NCI-H446 treated with DMSO at 0.1 percent for 48 hours (cell line): ENCODE data around the gene SPATA7.
"Not testable (repeated sequence)": the region's sequence is repeated elsewhere in the genome, so short reads cannot be mapped to it uniquely, and the experiment has no call there.

ENCODE experiments used
- DNase-seq: peaks from one replicate; lab custom pipeline; 2025; lab: John Stamatoyannopoulos, UW

Gene SPATA7, protein sequence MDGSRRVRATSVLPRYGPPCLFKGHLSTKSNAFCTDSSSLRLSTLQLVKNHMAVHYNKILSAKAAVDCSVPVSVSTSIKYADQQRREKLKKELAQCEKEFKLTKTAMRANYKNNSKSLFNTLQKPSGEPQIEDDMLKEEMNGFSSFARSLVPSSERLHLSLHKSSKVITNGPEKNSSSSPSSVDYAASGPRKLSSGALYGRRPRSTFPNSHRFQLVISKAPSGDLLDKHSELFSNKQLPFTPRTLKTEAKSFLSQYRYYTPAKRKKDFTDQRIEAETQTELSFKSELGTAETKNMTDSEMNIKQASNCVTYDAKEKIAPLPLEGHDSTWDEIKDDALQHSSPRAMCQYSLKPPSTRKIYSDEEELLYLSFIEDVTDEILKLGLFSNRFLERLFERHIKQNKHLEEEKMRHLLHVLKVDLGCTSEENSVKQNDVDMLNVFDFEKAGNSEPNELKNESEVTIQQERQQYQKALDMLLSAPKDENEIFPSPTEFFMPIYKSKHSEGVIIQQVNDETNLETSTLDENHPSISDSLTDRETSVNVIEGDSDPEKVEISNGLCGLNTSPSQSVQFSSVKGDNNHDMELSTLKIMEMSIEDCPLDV

GRCh38 chr14:88385212-88386101, at the start of gene SPATA7:
SPATA7 (plus strand) TSS chr14:88385657; CDS start chr14:88385819, 162 bp downstream.
- peak; percentile 76 for DNase-seq

GRCh38 chr14:88340357-88340756, 45.1 kb upstream of the SPATA7 start:
- no peak for DNase-seq

GRCh38 chr14:88342980-88343379, 42.5 kb upstream of the SPATA7 start:
- no peak for DNase-seq

- DNase-seq: no peak
Measured at GRCh38 chr14:88346048-88346639, 39.3 kb upstream of the SPATA7 start.

GRCh38 chr14:88348546-88348945, 36.9 kb upstream of the SPATA7 start:
- no peak for DNase-seq

DNA sequence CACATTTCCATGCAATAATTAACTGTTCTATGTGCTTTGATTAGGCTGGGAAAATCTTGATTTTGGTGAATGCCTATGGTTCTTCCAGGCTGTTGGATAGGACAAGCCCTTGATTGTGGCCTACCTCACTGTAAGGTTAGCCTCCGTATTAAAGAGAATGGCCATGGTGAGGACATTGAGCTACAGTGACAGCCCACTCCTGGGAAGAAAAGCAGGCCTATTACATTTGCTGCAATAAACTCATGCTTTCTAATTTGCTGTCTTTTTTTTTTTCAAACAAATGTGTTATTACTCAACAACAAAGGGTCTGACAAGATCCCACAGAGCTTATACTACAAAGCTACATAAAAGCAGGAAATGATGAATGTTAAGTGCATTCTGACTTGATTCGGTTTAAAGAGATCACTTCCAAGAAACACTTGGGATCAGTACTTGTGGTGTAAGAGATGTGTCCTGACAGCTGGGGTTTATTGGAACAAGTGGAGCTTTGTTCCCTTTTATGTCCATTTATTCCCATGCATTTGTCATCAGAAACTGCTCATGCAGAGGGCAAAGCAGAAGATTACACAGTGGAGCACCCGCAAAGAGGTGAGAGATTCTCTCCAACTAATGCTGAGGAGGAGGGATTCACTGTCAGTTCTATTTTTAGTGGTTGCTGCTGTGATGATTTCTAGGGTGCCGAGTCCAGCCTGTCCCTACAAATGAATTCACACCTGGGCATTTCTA, 33.3 kb upstream of the SPATA7 start:
- DNase-seq: no peak

- DNase-seq: no peak
Measured at GRCh38 chr14:88352698-88353097, 32.8 kb upstream of the SPATA7 start.

- DNase-seq: no peak
Measured at GRCh38 chr14:88354358-88354757, 31.1 kb upstream of the SPATA7 start.

DNA sequence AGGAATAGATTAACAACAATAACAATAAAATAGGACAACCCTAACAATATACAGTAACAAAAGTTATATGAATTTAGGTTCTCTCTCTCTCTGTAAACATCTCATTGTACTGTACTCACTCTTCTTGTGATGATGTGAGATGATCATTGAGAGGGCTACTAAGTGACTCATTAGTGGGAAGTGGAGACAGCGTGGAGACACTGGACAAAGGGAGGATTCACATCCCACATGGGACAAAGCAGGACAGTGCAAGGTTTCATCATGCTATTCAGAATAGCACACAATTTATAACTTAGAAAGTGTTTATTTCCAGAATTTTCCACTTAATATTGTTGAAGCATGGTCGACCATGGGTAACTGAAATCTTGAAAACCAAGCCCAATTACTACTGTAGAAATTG, 26.0 kb upstream of the SPATA7 start:
- DNase-seq: no peak

- no peak for DNase-seq
Measured at GRCh38 chr14:88363644-88364043, 21.8 kb upstream of the SPATA7 start.

DNA sequence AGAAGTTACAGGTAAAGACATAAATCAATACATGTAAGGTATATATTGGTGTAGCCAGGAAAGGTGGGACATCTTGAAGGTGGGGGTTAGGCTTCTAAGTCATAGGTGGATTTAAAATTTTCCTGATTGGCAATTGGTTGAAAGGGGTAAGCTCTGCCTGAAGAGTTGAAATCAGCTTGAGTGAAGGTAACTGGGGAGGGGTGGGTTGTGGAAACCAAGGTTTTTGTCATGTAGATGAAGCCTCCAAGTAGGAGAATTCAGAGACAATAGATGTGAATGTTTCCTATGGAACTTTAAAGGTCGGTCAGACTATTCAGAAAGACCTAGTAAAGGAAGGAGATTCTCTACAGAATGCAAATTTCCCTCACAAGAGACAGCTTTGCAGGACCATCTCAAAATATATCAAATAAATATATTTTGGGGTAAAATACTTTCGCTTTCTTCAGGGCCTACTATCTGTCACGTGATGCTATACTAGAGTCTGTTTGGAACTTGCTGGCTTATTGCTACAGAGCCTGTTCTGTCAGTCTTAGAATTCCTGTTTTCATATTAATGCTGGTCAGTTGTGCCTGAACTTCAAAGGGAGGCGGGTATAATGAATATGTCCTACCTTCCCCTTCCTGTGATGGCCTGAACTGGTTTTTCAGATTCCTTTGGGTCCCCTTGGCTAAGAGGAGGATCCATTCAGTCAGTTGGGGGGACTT, 20.6 kb upstream of the SPATA7 start:
- DNase-seq: no peak

- DNase-seq: no peak
Measured at GRCh38 chr14:88369496-88369895, 16.0 kb upstream of the SPATA7 start.

DNA sequence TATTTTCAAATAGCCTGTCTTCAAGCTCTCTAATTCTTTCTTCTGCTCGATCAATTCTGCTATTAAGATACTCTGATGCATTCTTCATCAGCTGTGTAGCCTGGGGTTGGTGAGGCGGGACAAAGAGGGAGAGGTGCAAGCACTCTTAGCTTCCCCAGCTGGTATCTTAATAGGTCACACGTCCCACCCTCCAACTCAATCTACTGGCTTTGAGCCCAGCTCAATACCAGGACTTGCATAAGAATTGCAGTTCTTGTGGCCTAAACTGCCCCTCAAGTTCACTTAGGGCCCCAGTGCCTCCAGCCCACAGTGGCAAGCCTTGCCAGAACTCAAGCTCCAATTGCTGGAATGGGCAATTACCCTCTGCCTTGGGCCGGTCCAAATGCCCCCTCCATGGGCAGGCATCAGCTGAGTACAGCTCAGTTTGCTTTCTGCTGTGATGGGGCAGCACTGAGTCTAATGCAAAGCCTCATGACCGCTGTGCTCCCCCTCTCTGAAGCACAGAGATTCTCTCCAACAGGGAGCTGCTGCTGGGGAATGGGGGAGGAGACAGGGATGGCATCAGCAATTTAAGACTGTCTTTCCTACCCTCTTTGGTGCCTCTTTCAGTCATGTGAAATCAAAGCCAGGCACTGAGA, 5.6 kb upstream of the SPATA7 start:
- DNase-seq: no peak

DNA sequence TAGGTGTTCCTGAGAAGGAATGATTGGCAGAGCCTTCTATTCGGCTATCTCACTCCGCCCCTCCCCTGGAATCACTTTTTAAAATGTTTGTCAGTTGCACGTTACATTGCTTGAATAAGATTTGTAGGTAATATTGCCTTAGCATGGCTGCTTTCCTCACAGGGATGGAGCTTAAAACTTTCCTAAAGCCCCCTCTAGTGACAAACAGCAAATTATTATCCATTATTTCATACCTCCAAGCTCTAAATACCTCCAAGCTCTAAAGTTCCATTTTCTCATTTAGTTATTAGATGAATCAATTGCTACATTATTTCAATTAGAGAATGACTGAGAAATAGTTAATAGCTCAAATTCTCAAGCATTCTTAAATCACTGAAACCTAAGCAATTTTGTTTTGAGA, 5.1 kb upstream of the SPATA7 start:
- DNase-seq: no peak

- DNase-seq: not testable (repeated sequence)
Measured at GRCh38 chr14:88381634-88382033, 3.8 kb upstream of the SPATA7 start.

- no peak for DNase-seq
Measured at GRCh38 chr14:88384718-88385117, 739 bp upstream of the SPATA7 start.

DNA sequence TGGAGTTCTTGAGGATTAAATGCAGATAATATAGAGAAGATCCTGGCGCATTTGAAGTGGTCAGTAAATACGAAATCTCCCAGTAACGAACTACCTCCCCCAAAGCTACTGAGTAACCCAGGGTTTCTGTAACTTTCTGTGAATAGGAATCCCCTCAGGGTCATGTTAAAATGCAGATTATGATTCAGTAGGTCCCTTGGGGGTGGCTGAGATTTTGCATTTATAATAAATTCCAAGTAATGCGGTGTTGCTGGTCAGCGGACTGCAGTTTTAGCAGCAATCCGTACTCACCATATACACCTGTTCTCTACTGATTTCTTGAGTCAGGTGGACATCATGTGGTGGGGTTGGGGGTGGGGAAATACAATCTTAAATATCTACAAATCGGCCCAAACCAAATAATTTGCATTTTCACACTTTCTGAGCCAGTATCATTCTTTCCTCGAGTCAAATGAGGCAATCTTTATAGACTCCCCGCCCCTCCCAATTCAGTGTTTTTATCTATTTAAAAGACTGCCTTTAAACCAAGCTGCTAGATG, 868 bp downstream of the SPATA7 start:
- DNase-seq: no peak

DNA sequence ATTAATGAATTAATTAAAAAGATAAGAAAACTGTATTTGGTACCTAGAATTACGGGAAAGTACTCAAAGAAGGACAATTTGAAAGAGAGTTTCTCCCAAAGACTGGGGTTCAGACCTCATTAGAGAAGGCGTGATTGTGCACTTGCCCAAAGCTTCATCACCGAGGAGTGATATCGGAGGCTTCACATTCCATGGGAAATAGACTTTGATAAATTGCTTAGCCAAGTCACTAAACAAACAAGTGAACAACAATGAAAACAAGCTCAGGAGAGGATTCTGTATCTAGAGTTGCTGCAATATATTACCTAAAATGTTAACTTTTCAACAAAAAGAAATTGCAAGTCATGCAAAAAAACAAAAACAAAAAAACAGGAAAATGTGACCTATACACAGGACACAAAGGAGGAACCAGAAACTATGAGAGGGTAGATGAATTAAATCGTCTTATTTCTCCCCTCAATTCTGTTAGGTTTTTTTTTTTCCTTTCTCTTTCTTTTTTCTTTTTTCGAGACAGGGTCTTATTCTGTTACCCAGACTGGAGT, 3.4 kb downstream of the SPATA7 start:
- DNase-seq: no peak

DNA sequence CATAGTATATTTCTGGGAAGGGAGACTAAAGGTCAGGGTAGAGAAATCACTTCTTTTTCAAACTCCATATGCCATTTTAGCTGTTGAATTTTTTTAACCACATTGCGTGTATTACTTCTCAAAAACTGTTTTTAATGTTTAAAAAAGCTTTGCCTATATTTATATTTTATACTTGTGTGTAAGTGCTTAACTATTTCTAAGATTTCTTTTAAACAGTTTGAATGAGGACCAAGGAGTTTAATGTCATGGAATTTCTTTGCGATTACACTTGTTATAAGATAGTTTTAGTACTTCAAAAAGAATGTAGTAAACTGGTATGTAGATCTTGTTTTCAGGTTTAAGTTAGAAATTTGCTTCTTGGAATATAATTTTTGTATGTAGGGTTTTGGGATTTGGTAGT, 7.2 kb downstream of the SPATA7 start:
- no peak for DNase-seq

DNA sequence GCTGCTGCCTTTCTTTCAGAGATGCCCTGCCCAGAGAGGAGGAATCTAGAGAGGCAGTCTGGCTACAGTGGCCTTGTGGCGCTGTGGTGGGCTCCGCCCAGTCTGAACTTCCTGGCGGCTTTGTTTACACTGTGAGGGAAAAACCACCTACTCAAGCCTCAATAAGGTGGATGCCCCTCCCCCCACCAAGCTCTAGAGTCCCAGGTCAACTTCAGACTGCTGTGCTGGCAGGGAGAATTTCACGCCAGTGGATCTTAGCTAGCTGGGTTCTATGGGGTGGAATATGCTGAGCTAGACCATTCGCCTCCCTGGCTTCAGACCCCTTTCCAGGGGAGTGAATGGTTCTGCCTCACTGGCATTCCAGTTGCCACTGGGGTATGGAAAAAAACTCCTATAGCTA, 25.6 kb downstream of the SPATA7 start:
- no peak for DNase-seq
